Thyroid gland (tissue), 4 donors: ENCODE measurements around the gene USP11.

Source experiments
- POLR2A ChIP-seq, 2 donors: fragments of 450-650 bp; IDR thresholded peaks; one replicate each; pipeline ENCODE4 v1.6.1; 2017; ENCODE audit warnings: antibody characterized with exemption in 2 of 2, mild to moderate bottlenecking in 2 of 2, moderate library complexity in 1 of 2
- TF ChIP-seq, protein P1 (sequence below), 6 experiments: fragments of 200-600 bp in 3 of 6; fragments of 450-650 bp in 3 of 6; sonication (generic) in 3 of 6; IDR thresholded peaks; one replicate each; pipeline ENCODE4 v1.5.1; 2016 to 2019; ENCODE audit warnings: antibody characterized with exemption in 6 of 6, mild to moderate bottlenecking in 2 of 6, inconsistent platforms in 1 of 6, moderate library complexity in 1 of 6

DNA sequence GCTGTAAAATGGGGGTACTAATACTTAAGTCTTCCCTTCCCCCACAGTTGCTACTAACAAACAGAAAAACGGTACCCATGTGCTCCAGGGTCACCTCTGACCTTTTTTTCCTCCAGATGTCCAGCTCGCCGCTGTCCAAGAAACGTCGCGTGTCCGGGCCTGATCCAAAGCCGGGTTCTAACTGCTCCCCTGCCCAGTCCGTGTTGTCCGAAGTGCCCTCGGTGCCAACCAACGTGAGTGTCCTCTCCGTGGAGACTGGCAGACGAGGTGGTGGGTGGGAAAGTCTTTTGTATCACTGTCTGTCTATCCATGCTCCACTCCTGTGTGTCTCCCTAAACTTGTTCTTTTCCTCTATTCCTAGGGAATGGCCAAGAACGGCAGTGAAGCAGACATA, 34.1 kb upstream of the USP11 start:
- no peak for TF ChIP-seq POLR2A (IDR thresholded peaks at IDR 0.05)
- TF ChIP-seq, protein P1, sequence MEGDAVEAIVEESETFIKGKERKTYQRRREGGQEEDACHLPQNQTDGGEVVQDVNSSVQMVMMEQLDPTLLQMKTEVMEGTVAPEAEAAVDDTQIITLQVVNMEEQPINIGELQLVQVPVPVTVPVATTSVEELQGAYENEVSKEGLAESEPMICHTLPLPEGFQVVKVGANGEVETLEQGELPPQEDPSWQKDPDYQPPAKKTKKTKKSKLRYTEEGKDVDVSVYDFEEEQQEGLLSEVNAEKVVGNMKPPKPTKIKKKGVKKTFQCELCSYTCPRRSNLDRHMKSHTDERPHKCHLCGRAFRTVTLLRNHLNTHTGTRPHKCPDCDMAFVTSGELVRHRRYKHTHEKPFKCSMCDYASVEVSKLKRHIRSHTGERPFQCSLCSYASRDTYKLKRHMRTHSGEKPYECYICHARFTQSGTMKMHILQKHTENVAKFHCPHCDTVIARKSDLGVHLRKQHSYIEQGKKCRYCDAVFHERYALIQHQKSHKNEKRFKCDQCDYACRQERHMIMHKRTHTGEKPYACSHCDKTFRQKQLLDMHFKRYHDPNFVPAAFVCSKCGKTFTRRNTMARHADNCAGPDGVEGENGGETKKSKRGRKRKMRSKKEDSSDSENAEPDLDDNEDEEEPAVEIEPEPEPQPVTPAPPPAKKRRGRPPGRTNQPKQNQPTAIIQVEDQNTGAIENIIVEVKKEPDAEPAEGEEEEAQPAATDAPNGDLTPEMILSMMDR (IDR thresholded peaks at IDR 0.05) = no peak
